Loucy (cell line): ENCODE data around the gene DENND10.

ENCODE experiments used
- CTCF ChIP-seq: fragments of 200-600 bp; sonication (generic); conservative IDR thresholded peaks from 2 replicates; pipeline ENCODE4 v1.5.1; 2014; ENCODE audit warnings: mild to moderate bottlenecking, antibody characterized with exemption, low read length
- EZH2phosphoT487 ChIP-seq: fragments of 200-600 bp; IDR thresholded peaks from 2 replicates; pipeline ENCODE4 v1.6.1; 2018; ENCODE audit warnings: antibody characterized with exemption, mild to moderate bottlenecking, moderate library complexity, borderline replicate concordance

GRCh38 chr10:119162452-119163092, 58.7 kb downstream of the DENND10 start:
- TF ChIP-seq CTCF = no peak
- no peak for TF ChIP-seq EZH2phosphoT487
